Measurements from ENCODE around the gene SVOPL.

The SVOPL gene

DNA sequence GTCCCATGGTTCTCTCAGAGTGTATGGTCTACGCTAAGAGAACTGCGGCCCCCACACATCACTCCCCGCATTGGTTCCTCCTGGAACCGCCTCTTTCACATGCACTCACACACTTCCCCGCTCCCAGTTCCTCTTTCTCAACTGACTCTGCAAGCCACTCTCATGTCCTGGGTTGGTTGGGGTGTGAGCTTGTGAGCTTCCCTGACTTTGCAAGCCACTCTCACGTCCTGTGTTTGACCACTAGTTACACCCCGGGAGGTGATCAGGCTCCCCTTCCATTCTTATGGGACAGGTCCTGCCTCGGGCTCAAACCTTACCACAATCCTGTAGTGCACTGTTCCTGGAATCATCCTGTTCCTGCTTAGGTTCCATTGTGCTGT lies 136.1 kb downstream of the SVOPL start:
- H3K36me3 ChIP-seq (ENCODE audit: insufficient read depth, low read length) = peaks cover 98% of the 10 kb centered on the region
- DNase-seq = no peak
- H3K9me3 ChIP-seq (ENCODE audit: insufficient read depth, low read length, severe bottlenecking) = peaks cover 64% of the 10 kb centered on the region
- no peaks in the 10 kb centered on the region for H3K27me3 ChIP-seq (ENCODE audit: insufficient read depth, low read length, poor library complexity)
- H3K79me2 ChIP-seq (ENCODE audit: insufficient read depth, low read length) = no peaks in the 10 kb centered on the region
- ATAC-seq (ENCODE audit: insufficient read depth, low read depth) = no peak
- no peak overlapping the region for H2AFZ ChIP-seq (ENCODE audit: low read depth, low read length)
- no peak for TF ChIP-seq EZH2 (IDR thresholded peaks at IDR 0.05; ENCODE audit: borderline replicate concordance, low read depth, low read length, severe bottlenecking)
- TF ChIP-seq, protein P1, sequence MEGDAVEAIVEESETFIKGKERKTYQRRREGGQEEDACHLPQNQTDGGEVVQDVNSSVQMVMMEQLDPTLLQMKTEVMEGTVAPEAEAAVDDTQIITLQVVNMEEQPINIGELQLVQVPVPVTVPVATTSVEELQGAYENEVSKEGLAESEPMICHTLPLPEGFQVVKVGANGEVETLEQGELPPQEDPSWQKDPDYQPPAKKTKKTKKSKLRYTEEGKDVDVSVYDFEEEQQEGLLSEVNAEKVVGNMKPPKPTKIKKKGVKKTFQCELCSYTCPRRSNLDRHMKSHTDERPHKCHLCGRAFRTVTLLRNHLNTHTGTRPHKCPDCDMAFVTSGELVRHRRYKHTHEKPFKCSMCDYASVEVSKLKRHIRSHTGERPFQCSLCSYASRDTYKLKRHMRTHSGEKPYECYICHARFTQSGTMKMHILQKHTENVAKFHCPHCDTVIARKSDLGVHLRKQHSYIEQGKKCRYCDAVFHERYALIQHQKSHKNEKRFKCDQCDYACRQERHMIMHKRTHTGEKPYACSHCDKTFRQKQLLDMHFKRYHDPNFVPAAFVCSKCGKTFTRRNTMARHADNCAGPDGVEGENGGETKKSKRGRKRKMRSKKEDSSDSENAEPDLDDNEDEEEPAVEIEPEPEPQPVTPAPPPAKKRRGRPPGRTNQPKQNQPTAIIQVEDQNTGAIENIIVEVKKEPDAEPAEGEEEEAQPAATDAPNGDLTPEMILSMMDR (IDR thresholded peaks at IDR 0.05; ENCODE audit: borderline replicate concordance, extremely low read depth, low read length, poor library complexity, severe bottlenecking) = no peak
- no peaks in the 10 kb centered on the region for H4K20me1 ChIP-seq (ENCODE audit: insufficient read depth, low read length)
- H3K4me1 ChIP-seq (ENCODE audit: insufficient read depth, low read length) = no peaks in the 10 kb centered on the region
- H3K4me3 ChIP-seq (ENCODE audit: low read depth in 1 of 2, low read length in 2 of 2) = no peak overlapping the region
- no peak overlapping the region for H3K27ac ChIP-seq (ENCODE audit: low read length)
- no peak overlapping the region for H3K4me2 ChIP-seq (ENCODE audit: insufficient read depth, low read length)
- no peak overlapping the region for H3K9ac ChIP-seq (ENCODE audit: low read depth, low read length)

DNA sequence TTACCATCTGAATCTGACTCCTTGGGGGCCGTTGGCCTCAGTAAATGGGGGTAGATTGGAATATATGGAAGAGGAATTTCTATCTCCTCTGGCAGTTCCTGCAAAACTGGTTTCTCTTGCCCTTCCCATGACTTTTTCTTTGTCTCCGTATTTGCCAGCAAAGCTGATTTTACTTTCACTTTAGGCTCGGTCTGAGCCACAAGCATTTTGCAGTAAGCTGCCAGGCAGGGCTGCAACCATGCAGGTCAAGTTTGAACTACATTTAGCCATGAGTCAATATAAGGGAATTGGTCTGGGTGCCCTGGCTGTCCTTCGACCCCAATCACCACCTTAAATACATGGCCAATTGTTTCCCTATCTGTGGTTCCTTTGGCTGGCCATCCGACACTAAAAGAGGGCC lies 136.8 kb downstream of the SVOPL start:
- ATAC-seq (ENCODE audit: insufficient read depth, low read depth) (no peak), DNase-seq (no peak)
- H3K4me2 ChIP-seq (ENCODE audit: insufficient read depth, low read length) = no peak overlapping the region
- TF ChIP-seq, protein P1 (IDR thresholded peaks at IDR 0.05; ENCODE audit: borderline replicate concordance, extremely low read depth, low read length, poor library complexity, severe bottlenecking) = no peak
- no peak for TF ChIP-seq EZH2 (IDR thresholded peaks at IDR 0.05; ENCODE audit: borderline replicate concordance, low read depth, low read length, severe bottlenecking)
- H3K9me3 ChIP-seq (ENCODE audit: insufficient read depth, low read length, severe bottlenecking) = peaks cover 70% of the 10 kb centered on the region
- no peaks in the 10 kb centered on the region for H3K27me3 ChIP-seq (ENCODE audit: insufficient read depth, low read length, poor library complexity)
- H3K4me3 ChIP-seq (ENCODE audit: low read depth in 1 of 2, low read length in 2 of 2) = no peak overlapping the region
- H2AFZ ChIP-seq (ENCODE audit: low read depth, low read length) = no peak overlapping the region
- H4K20me1 ChIP-seq (ENCODE audit: insufficient read depth, low read length) = no peaks in the 10 kb centered on the region
- peaks cover 98% of the 10 kb centered on the region for H3K36me3 ChIP-seq (ENCODE audit: insufficient read depth, low read length)
- H3K79me2 ChIP-seq (ENCODE audit: insufficient read depth, low read length) = no peaks in the 10 kb centered on the region
- H3K9ac ChIP-seq (ENCODE audit: low read depth, low read length) = no peak overlapping the region
- H3K4me1 ChIP-seq (ENCODE audit: insufficient read depth, low read length) = no peaks in the 10 kb centered on the region
- no peak overlapping the region for H3K27ac ChIP-seq (ENCODE audit: low read length)

DNA sequence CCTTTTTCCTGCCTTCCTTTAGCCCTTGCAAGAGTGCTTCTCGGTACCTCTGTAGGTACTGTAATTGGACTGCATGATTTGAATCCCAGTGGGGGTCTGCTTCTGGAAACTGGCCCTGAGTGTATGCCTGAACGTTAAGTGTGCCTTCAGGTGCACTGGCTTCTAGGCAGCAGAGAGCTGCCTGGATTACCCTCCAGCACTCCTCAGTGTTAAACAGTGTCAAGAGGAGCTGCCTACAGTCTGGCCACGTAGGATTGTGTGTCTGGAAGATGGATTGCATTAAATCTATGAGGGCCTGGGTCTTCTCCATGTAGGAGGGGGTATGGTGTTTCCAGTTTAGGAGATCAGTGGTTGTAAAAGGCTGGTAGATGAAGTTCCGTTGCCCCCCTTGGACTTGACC lies 137.4 kb downstream of the SVOPL start:
- no peak overlapping the region for H3K4me3 ChIP-seq (ENCODE audit: low read depth in 1 of 2, low read length in 2 of 2)
- no peak for TF ChIP-seq EZH2 (IDR thresholded peaks at IDR 0.05; ENCODE audit: borderline replicate concordance, low read depth, low read length, severe bottlenecking)
- TF ChIP-seq, protein P1 (IDR thresholded peaks at IDR 0.05; ENCODE audit: borderline replicate concordance, extremely low read depth, low read length, poor library complexity, severe bottlenecking) = no peak
- DNase-seq (no peak), ATAC-seq (ENCODE audit: insufficient read depth, low read depth) (no peak)
- no peaks in the 10 kb centered on the region for H4K20me1 ChIP-seq (ENCODE audit: insufficient read depth, low read length)
- no peak overlapping the region for H3K4me2 ChIP-seq (ENCODE audit: insufficient read depth, low read length)
- peaks cover 74% of the 10 kb centered on the region for H3K9me3 ChIP-seq (ENCODE audit: insufficient read depth, low read length, severe bottlenecking)
- peaks cover 98% of the 10 kb centered on the region for H3K36me3 ChIP-seq (ENCODE audit: insufficient read depth, low read length)
- H3K79me2 ChIP-seq (ENCODE audit: insufficient read depth, low read length) = no peaks in the 10 kb centered on the region
- H2AFZ ChIP-seq (ENCODE audit: low read depth, low read length) = no peak overlapping the region
- no peak overlapping the region for H3K9ac ChIP-seq (ENCODE audit: low read depth, low read length)
- no peaks in the 10 kb centered on the region for H3K4me1 ChIP-seq (ENCODE audit: insufficient read depth, low read length)
- H3K27ac ChIP-seq (ENCODE audit: low read length) = no peak overlapping the region
- no peaks in the 10 kb centered on the region for H3K27me3 ChIP-seq (ENCODE audit: insufficient read depth, low read length, poor library complexity)

DNA sequence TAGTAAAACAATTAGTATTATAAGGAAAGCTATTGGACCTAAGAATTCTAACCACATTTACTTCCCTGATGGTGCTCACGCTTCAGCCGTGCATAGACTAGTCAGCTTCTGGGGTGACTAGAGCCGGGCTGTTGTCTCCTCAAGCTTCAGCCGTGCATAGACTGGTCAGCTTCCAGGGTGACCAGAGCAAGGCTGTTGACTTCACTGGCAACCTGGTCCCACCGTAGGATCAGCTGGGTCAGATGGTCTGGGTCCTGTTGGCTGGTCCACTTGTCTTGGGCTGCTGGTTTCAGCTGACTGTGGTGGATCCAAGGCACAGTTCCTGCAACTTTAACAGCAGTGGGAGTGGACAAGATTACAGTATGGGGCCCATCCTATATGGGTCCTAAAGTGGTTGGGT lies 141.7 kb downstream of the SVOPL start:
- Histone ChIP-seq H3K27ac (ENCODE audit: low read length) (no peak overlapping the region), H3K4me1 (ENCODE audit: insufficient read depth, low read length) (no peaks in the 10 kb centered on the region), H2AFZ (ENCODE audit: low read depth, low read length) (no peak overlapping the region), H3K4me3 (ENCODE audit: low read depth in 1 of 2, low read length in 2 of 2) (no peak overlapping the region), H3K79me2 (ENCODE audit: insufficient read depth, low read length) (no peaks in the 10 kb centered on the region), H3K9ac (ENCODE audit: low read depth, low read length) (no peak overlapping the region), H3K36me3 (ENCODE audit: insufficient read depth, low read length) (peaks cover 100% of the 10 kb centered on the region), H3K9me3 (ENCODE audit: insufficient read depth, low read length, severe bottlenecking) (peaks cover 84% of the 10 kb centered on the region), H3K4me2 (ENCODE audit: insufficient read depth, low read length) (no peak overlapping the region), H3K27me3 (ENCODE audit: insufficient read depth, low read length, poor library complexity) (no peaks in the 10 kb centered on the region), H4K20me1 (ENCODE audit: insufficient read depth, low read length) (no peaks in the 10 kb centered on the region)
- ATAC-seq (ENCODE audit: insufficient read depth, low read depth) = no peak
- no peak for DNase-seq
- TF ChIP-seq, protein P1 (IDR thresholded peaks at IDR 0.05; ENCODE audit: borderline replicate concordance, extremely low read depth, low read length, poor library complexity, severe bottlenecking) = no peak
- TF ChIP-seq EZH2 (IDR thresholded peaks at IDR 0.05; ENCODE audit: borderline replicate concordance, low read depth, low read length, severe bottlenecking) = no peak
